Measurements from ENCODE around the gene APLNR.
A peak's percentile ranks its signal among the peaks of the same experiment; 100 is the strongest.

DNA sequence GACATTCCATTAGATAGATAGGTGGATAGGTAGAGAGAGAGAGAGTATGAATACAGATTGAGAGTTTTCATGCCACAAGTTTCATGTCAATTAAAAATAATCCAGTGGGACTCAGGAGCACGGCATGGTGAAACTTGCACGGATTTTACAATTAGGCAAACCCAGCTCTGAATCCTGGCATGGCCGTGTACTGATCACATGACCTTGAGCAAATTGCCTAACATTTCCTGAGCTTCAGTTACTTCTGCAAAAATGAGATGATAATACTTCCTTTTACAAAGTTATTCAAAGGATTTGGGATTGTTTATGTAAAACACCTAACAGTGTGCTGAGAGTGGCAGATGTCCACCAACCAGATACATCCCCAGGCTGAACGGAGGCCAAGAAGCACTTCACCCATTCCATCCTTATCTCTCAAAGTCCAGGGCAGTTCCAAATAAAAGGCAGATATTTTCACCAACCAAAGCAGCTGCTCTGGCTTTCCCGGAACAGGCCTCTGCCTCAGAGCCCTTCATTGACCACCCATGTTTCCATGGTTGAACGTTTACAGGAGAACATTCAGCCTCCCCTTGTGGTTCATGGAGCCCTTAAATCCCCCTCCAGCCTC lies 17.9 kb downstream of the APLNR start:
- TF ChIP-seq, protein P1, sequence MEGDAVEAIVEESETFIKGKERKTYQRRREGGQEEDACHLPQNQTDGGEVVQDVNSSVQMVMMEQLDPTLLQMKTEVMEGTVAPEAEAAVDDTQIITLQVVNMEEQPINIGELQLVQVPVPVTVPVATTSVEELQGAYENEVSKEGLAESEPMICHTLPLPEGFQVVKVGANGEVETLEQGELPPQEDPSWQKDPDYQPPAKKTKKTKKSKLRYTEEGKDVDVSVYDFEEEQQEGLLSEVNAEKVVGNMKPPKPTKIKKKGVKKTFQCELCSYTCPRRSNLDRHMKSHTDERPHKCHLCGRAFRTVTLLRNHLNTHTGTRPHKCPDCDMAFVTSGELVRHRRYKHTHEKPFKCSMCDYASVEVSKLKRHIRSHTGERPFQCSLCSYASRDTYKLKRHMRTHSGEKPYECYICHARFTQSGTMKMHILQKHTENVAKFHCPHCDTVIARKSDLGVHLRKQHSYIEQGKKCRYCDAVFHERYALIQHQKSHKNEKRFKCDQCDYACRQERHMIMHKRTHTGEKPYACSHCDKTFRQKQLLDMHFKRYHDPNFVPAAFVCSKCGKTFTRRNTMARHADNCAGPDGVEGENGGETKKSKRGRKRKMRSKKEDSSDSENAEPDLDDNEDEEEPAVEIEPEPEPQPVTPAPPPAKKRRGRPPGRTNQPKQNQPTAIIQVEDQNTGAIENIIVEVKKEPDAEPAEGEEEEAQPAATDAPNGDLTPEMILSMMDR (conservative IDR thresholded peaks at IDR 0.05; ENCODE audit: low read depth, low read length): no peak
- TF ChIP-seq, protein P2, sequence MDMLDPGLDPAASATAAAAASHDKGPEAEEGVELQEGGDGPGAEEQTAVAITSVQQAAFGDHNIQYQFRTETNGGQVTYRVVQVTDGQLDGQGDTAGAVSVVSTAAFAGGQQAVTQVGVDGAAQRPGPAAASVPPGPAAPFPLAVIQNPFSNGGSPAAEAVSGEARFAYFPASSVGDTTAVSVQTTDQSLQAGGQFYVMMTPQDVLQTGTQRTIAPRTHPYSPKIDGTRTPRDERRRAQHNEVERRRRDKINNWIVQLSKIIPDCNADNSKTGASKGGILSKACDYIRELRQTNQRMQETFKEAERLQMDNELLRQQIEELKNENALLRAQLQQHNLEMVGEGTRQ (IDR thresholded peaks at IDR 0.05; ENCODE audit: low read depth, low read length): peak; percentile 66
- no peak for TF ChIP-seq SMC3 (IDR thresholded peaks at IDR 0.05; ENCODE audit: low read depth, low read length)
- TF ChIP-seq RAD21 (IDR thresholded peaks at IDR 0.05; ENCODE audit: low read length): no peak
- no peak for TF ChIP-seq RFX5 (IDR thresholded peaks at IDR 0.05; ENCODE audit: low read depth, low read length)
- peak; percentile 49; the same call in 1 of the 2 replicates for TF ChIP-seq CEBPB (IDR thresholded peaks at IDR 0.05; ENCODE audit: low read depth, low read length)
- TF ChIP-seq POLR2A (IDR thresholded peaks at IDR 0.05; ENCODE audit: low read depth, low read length): no peak
- no peak for TF ChIP-seq NFE2L2 (IDR thresholded peaks at IDR 0.05; ENCODE audit: low read depth, low read length)
- TF ChIP-seq MAFK (IDR thresholded peaks at IDR 0.05; ENCODE audit: low read depth, low read length): no peak

Data from IMR-90 (cell line).